ENCODE results near the gene PROK2.

Gene PROK2

GRCh38 chr3:71786551-71786950 is 1.6 kb upstream of the PROK2 start:
- DNase-seq (ENCODE audit: low read depth) = no peak

GRCh38 chr3:71786217-71786549 is 1.2 kb upstream of the PROK2 start:
- no peak for DNase-seq (ENCODE audit: low read depth)

GRCh38 chr3:71785532-71786216 is 726 bp upstream of the PROK2 start:
- no peak for DNase-seq (ENCODE audit: low read depth)

- no peak for DNase-seq (ENCODE audit: low read depth)
These were observed 591 bp downstream of the PROK2 start for GRCh38 chr3:71784201-71784913.

- DNase-seq (ENCODE audit: low read depth) = no peak
These were observed 1.8 kb downstream of the PROK2 start for GRCh38 chr3:71783152-71783551.

- no peak for DNase-seq (ENCODE audit: low read depth)
These were observed 4.5 kb downstream of the PROK2 start for GRCh38 chr3:71780430-71780829.

- no peak for DNase-seq (ENCODE audit: low read depth)
These were observed 5.1 kb downstream of the PROK2 start for GRCh38 chr3:71779674-71780377.

- no peak for DNase-seq (ENCODE audit: low read depth)
These were observed 6.6 kb downstream of the PROK2 start for GRCh38 chr3:71778353-71778752.

GRCh38 chr3:71776538-71776937 is 8.4 kb downstream of the PROK2 start:
- DNase-seq (ENCODE audit: low read depth) = no peak

- DNase-seq (ENCODE audit: low read depth) = no peak
These were observed 13.1 kb downstream of the PROK2 start for GRCh38 chr3:71771884-71772283.

- DNase-seq (ENCODE audit: low read depth) = no peak
These were observed 13.8 kb downstream of the PROK2 start for GRCh38 chr3:71771126-71771525.

- DNase-seq (ENCODE audit: low read depth) = no peak
These were observed 21.5 kb downstream of the PROK2 start for GRCh38 chr3:71763426-71763825.

- DNase-seq (ENCODE audit: low read depth) = no peak
These were observed 24.8 kb downstream of the PROK2 start for GRCh38 chr3:71760140-71760539.

- no peak for DNase-seq (ENCODE audit: low read depth)
These were observed 25.5 kb downstream of the PROK2 start for GRCh38 chr3:71759401-71759800.

- no peak for DNase-seq (ENCODE audit: low read depth)
These were observed 26.9 kb downstream of the PROK2 start for GRCh38 chr3:71758091-71758490.

- no peak for DNase-seq (ENCODE audit: low read depth)
These were observed 30.2 kb downstream of the PROK2 start for GRCh38 chr3:71754610-71755253.

- no peak for DNase-seq (ENCODE audit: low read depth)
These were observed 31.0 kb downstream of the PROK2 start, which contains the start of gene GPR27 for GRCh38 chr3:71753701-71754609. TSS of gene GPR27 (plus strand) at chr3:71753855. CDS start at chr3:71754050, 195 bp downstream.

- no peak for DNase-seq (ENCODE audit: low read depth)
These were observed 31.9 kb downstream of the PROK2 start for GRCh38 chr3:71752831-71753700.

GRCh38 chr3:71751602-71752001 is 33.3 kb downstream of the PROK2 start:
- no peak for DNase-seq (ENCODE audit: low read depth)

- no peak for DNase-seq (ENCODE audit: low read depth)
These were observed 40.2 kb downstream of the PROK2 start for GRCh38 chr3:71744738-71745137.

GRCh38 chr3:71742621-71743020 is 42.3 kb downstream of the PROK2 start:
- DNase-seq (ENCODE audit: low read depth) = no peak

All from HS-5 (cell line).